ENCODE results near the gene RAI1.

RAI1 gene

GRCh38 chr17:17781591-17782496 lies 100.6 kb downstream of the RAI1 start:
- no peak for TF ChIP-seq CTCF (IDR thresholded peaks at IDR 0.05; ENCODE audit: borderline replicate concordance, insufficient read depth, low read depth, low read length)
- H3K4me3 ChIP-seq (ENCODE audit: low read depth, low read length), result peak overlapping the region; percentile 50

- no peak for TF ChIP-seq CTCF (IDR thresholded peaks at IDR 0.05; ENCODE audit: borderline replicate concordance, insufficient read depth, low read depth, low read length)
- peak overlapping the region; percentile 50 for H3K4me3 ChIP-seq (ENCODE audit: low read depth, low read length)
These were observed 101.4 kb downstream of the RAI1 start for GRCh38 chr17:17782523-17783115.

GRCh38 chr17:17783116-17783824 lies 102.0 kb downstream of the RAI1 start:
- H3K4me3 ChIP-seq (ENCODE audit: low read depth, low read length), result peak overlapping the region; percentile 48
- TF ChIP-seq CTCF (IDR thresholded peaks at IDR 0.05; ENCODE audit: borderline replicate concordance, insufficient read depth, low read depth, low read length), result 0 out of 2 replicates have a peak, but pooled peaks have one; percentile 30

- peak overlapping the region; percentile 48 for H3K4me3 ChIP-seq (ENCODE audit: low read depth, low read length)
- no peak for TF ChIP-seq CTCF (IDR thresholded peaks at IDR 0.05; ENCODE audit: borderline replicate concordance, insufficient read depth, low read depth, low read length)
These were observed 102.8 kb downstream of the RAI1 start for GRCh38 chr17:17783825-17784656.

GRCh38 chr17:17784657-17785267 lies 103.5 kb downstream of the RAI1 start:
- no peak overlapping the region for H3K4me3 ChIP-seq (ENCODE audit: low read depth, low read length)
- TF ChIP-seq CTCF (IDR thresholded peaks at IDR 0.05; ENCODE audit: borderline replicate concordance, insufficient read depth, low read depth, low read length), result peak; percentile 41; the same call in 1 of the 2 replicates

- no peak for TF ChIP-seq CTCF (IDR thresholded peaks at IDR 0.05; ENCODE audit: borderline replicate concordance, insufficient read depth, low read depth, low read length)
- no peak overlapping the region for H3K4me3 ChIP-seq (ENCODE audit: low read depth, low read length)
These were observed 104.1 kb downstream of the RAI1 start for GRCh38 chr17:17785407-17785806.

Data from GM12875 (cell line).